Hepatocyte (in vitro differentiated cells): ENCODE results near the gene CTCFL.

Experiments
- CTCF ChIP-seq: fragments of 200-600 bp; sonication (generic); IDR thresholded peaks from 2 replicates; pipeline ENCODE4 v1.5.1; 2016; ENCODE audit warnings: antibody characterized with exemption, mild to moderate bottlenecking; ENCODE audit not compliant: poor library complexity
- EZH2 ChIP-seq: fragments of 200-600 bp; sonication (generic); IDR thresholded peaks from 2 replicates; pipeline ENCODE4 v1.6.1; 2016; ENCODE audit warnings: antibody characterized with exemption, mild to moderate bottlenecking, borderline replicate concordance

DNA sequence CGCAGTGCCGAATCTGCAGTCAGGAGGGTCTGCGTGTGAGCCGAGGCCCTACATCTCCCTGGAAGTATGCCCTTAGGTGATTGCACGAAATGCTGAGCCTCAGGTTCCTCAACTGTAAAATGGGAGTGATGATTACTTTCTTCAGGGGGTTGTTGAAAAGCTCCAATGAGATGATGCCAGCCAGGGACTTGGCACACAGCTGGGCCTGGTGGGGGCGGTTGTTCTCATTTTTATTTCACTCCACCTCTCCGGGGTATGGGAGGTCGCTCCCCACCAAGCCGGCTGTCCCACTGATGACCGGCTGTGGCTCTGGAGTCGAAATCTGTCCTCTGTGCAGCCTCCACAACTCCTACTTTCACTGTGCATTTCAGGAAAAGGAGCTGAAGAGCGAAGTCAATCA is 44.0 kb upstream of the CTCFL start:
- TF ChIP-seq CTCF (no peak), EZH2 (no peak)
